Natural killer cell (primary cell): ENCODE data around the gene FANCI. TPM values are rescaled to one million over a fixed set of nuclear protein-coding genes. Genes with fewer than 3 reads are reported as not detected.

Experiments used
- ATAC-seq, 3 donors: fragments of 150-1000 bp in 2 of 3; fragments of 200-7000 bp in 1 of 3; cut with Tn5 transposase; 1 replicate in 1 of 3; 2 replicates in 2 of 3; pipeline ENCODE4 v1.10.0; 2021; ENCODE audit warnings: mild to moderate bottlenecking in 2 of 3, moderate library complexity in 2 of 3
- DNase-seq, 2 donors: peaks; one replicate each; pipeline versions ENCODE4 v3.0.0 to v3.0.0-alpha.2; 2013 to 2021; ENCODE audit warnings: mixed read lengths in 1 of 2
- H3K27ac ChIP-seq: one replicate; pipeline ENCODE4 v1.5.1; 2013; ENCODE audit warnings: mild to moderate bottlenecking, low read length
- H3K27me3 ChIP-seq: one replicate; pipeline ENCODE4 v1.6.1; 2013; ENCODE audit warnings: low read length; ENCODE audit not compliant: control insufficient read depth, insufficient read depth
- H3K36me3 ChIP-seq: one replicate; pipeline ENCODE4 v1.6.1; 2013; ENCODE audit warnings: low read length; ENCODE audit not compliant: control insufficient read depth, insufficient read depth
- H3K4me1 ChIP-seq: one replicate; pipeline ENCODE4 v1.6.1; 2013; ENCODE audit warnings: low read length; ENCODE audit not compliant: control insufficient read depth, insufficient read depth
- H3K4me3 ChIP-seq: one replicate; pipeline ENCODE4 v1.5.1; 2013; ENCODE audit warnings: low read length
- H3K9me3 ChIP-seq: one replicate; pipeline ENCODE4 v1.6.1; 2013; ENCODE audit warnings: low read length; ENCODE audit not compliant: control insufficient read depth, insufficient read depth
- H3K27ac Mint-ChIP-seq, 2 donors: one replicate each; pipeline ENCODE4 v1.8.0; 2022; ENCODE audit warnings: mild to moderate bottlenecking in 2 of 2, mixed read lengths in 2 of 2, moderate library complexity in 1 of 2
- H3K27me3 Mint-ChIP-seq, 2 donors: one replicate each; pipeline ENCODE4 v1.8.0; 2022; ENCODE audit warnings: low read depth in 2 of 2, mixed read lengths in 2 of 2
- H3K36me3 Mint-ChIP-seq: one replicate; pipeline ENCODE4 v1.8.0; 2022; ENCODE audit warnings: mixed read lengths
- H3K4me1 Mint-ChIP-seq, 2 donors: one replicate each; pipeline ENCODE4 v1.8.0; 2022; ENCODE audit warnings: mixed read lengths in 2 of 2
- H3K4me3 Mint-ChIP-seq: one replicate; pipeline ENCODE4 v1.8.0; 2022; ENCODE audit warnings: mild to moderate bottlenecking, moderate library complexity, mixed read lengths
- H3K9me3 Mint-ChIP-seq, 2 donors: one replicate each; pipeline ENCODE4 v1.8.0; 2022; ENCODE audit warnings: mixed read lengths in 2 of 2
- CTCF ChIP-seq: fragments of 200-600 bp; IDR thresholded peaks from one replicate; pipeline ENCODE4 v1.8.0; 2022; ENCODE audit warnings: antibody characterized with exemption
- WGBS: methylation state at CpG from one replicate; pipeline ENCODE4 v1.1.7; 2013; ENCODE audit warnings: missing lambda C conversion rate; ENCODE audit not compliant: insufficient coverage; 5-methylcytosine and 5-hydroxymethylcytosine counted together
- intact Hi-C: fragments of 100-400 bp; cut with micrococcal nuclease; formaldehyde crosslinking; loops from one replicate; pipeline ENCODE4 v1.14.2; 2022
- total RNA-seq, 4 donors: library from RNA; stranded (reverse); fragments of 120-200 nt in 1 of 4; gene quantifications; one replicate each; pipeline versions ENCODE4 v1.2.3 to v1.2.4, GENCODE V29; 2013 to 2022

FANCI gene
- total RNA-seq, 3 donors from 2014 or later (not counting 1 experiment from before 2014, with no cell fraction given), result 22.3 to 27.9 (median 22.7) TPM

GRCh38 chr15:89196241-89196640 is 47.5 kb upstream of the FANCI start:
- peak overlapping the region in 1 of 2 donors; percentile 20 for H3K27ac Mint-ChIP-seq
- peaks cover 0 to 11% of the 10 kb centered on the region in 2 donors for H3K4me1 Mint-ChIP-seq
- WGBS, result 90% methylated on average over 5 of the region's 6 CpGs
- Histone ChIP-seq H3K4me3 (no peak overlapping the region), H3K27me3 (no peaks in the 10 kb centered on the region), H3K9me3 (no peaks in the 10 kb centered on the region), H3K36me3 (peaks cover 59% of the 10 kb centered on the region), H3K4me1 (no peaks in the 10 kb centered on the region), H3K27ac (no peak overlapping the region)
- intact Hi-C loops, result no loop called here
- peaks cover 32% of the 10 kb centered on the region for H3K36me3 Mint-ChIP-seq
- DNase-seq, result no peak
- no peak for TF ChIP-seq CTCF
- no peaks in the 10 kb centered on the region for H3K9me3 Mint-ChIP-seq
- no peak for ATAC-seq
- H3K4me3 Mint-ChIP-seq, result no peak overlapping the region
- no peaks in the 10 kb centered on the region for H3K27me3 Mint-ChIP-seq

DNA sequence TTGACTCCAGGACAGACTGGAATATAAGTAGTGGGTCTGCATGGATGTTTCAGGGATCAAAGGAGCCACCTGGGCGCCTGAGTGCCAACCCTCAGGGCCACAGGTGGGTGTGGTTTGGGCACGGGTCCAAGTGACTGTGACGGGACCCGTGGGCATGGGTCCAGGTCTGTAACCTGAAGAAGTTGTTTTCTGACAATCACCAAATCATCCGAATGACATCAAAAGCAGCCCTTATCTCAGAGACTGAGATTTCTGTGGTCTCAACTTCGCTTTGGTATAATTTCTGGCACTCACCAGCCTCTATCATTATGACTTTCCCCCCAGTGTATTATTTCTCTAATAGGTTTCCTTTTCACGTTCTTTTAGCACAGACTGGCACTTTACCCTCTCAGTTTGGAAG is 46.8 kb upstream of the FANCI start:
- no peaks in the 10 kb centered on the region for H3K9me3 Mint-ChIP-seq
- DNase-seq (no peak), ATAC-seq (no peak)
- H3K4me1 Mint-ChIP-seq, result peaks cover 0 to 13% of the 10 kb centered on the region in 2 donors
- intact Hi-C loops, result no loop called here
- H3K27me3 Mint-ChIP-seq, result no peaks in the 10 kb centered on the region
- H3K27ac ChIP-seq, result no peak overlapping the region
- peaks cover 55% of the 10 kb centered on the region for H3K36me3 ChIP-seq
- H3K4me1 ChIP-seq, result no peaks in the 10 kb centered on the region
- no peak overlapping the region for H3K4me3 Mint-ChIP-seq
- no peak overlapping the region for H3K4me3 ChIP-seq
- H3K36me3 Mint-ChIP-seq, result peaks cover 25% of the 10 kb centered on the region
- H3K27ac Mint-ChIP-seq, result peak overlapping the region in 1 of 2 donors; percentile 73
- TF ChIP-seq CTCF, result no peak
- H3K27me3 ChIP-seq, result no peaks in the 10 kb centered on the region
- no peaks in the 10 kb centered on the region for H3K9me3 ChIP-seq
- 63% methylated on average over 7 of the region's 7 CpGs for WGBS

DNA sequence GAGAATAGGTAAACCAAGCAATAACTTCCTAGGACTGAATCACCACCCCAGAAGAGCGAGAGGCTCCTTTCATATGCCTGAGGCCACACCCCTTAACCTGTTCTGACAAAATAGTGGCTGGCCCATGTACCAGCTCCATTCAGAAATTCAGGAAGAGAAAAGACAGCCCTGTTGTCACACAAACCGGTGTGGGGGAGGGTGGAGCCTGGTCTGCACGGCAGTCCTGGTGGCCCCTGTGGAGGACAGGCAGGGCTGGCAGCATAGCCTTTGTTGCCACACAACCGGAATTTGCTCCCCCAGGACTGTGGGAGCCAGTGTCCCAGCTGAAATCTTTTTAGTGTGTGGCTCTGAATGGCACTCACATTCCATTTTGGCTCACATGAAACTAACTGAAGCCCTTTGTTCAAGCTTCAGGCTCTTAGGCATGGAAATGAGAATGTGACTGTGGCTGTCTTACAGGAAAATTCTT is 46.2 kb upstream of the FANCI start:
- ATAC-seq (no peak), DNase-seq (no peak)
- Histone ChIP-seq H3K27me3 (no peaks in the 10 kb centered on the region), H3K36me3 (peaks cover 54% of the 10 kb centered on the region), H3K4me3 (no peak overlapping the region), H3K27ac (no peak overlapping the region), H3K4me1 (no peaks in the 10 kb centered on the region), H3K9me3 (no peaks in the 10 kb centered on the region)
- Mint-ChIP-seq H3K4me1 (peaks cover 0 to 10% of the 10 kb centered on the region in 2 donors), H3K4me3 (no peak overlapping the region), H3K9me3 (no peaks in the 10 kb centered on the region), H3K27me3 (no peaks in the 10 kb centered on the region), H3K36me3 (peaks cover 19% of the 10 kb centered on the region), H3K27ac (peak overlapping the region in 1 of 2 donors; percentile 73)
- intact Hi-C loops, result no loop called here
- WGBS, result 82% methylated on average over 4 of the region's 4 CpGs
- TF ChIP-seq CTCF, result no peak

DNA sequence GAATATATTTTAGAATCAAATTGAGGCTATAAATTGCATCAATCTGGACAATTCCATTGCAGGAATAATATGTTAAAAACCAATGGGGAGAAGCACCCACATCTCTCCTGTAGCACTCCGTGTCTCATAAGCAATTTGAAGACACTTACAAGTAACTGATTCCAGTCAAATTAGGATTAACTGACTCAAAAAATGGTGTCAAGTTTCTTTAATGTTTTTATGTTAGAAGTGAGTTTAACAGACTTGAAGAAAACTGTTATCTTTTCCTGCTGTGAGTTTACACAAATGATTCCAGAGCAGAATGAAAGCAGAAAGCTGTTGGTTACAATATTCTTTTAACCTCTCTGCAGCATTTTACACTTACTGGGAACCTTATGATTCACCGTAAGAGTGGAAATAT is 45.6 kb upstream of the FANCI start:
- H3K36me3 ChIP-seq, result peaks cover 47% of the 10 kb centered on the region
- H3K27me3 ChIP-seq, result no peaks in the 10 kb centered on the region
- no peak for ATAC-seq
- H3K9me3 ChIP-seq, result no peaks in the 10 kb centered on the region
- TF ChIP-seq CTCF, result no peak
- H3K27me3 Mint-ChIP-seq, result no peaks in the 10 kb centered on the region
- no peak overlapping the region for H3K27ac Mint-ChIP-seq
- H3K4me3 ChIP-seq, result no peak overlapping the region
- intact Hi-C loops, result no loop called here
- H3K27ac ChIP-seq, result no peak overlapping the region
- H3K36me3 Mint-ChIP-seq, result peaks cover 13% of the 10 kb centered on the region
- WGBS, result 98% methylated on average over 2 of the region's 2 CpGs
- H3K4me1 ChIP-seq, result peaks cover 2% of the 10 kb centered on the region
- no peak overlapping the region for H3K4me3 Mint-ChIP-seq
- H3K4me1 Mint-ChIP-seq, result peaks cover under 1 to 17% of the 10 kb centered on the region in 2 donors
- H3K9me3 Mint-ChIP-seq, result no peaks in the 10 kb centered on the region
- DNase-seq, result no peak
